Measurements from ENCODE around the gene RNF223.

The RNF223 gene

DNA sequence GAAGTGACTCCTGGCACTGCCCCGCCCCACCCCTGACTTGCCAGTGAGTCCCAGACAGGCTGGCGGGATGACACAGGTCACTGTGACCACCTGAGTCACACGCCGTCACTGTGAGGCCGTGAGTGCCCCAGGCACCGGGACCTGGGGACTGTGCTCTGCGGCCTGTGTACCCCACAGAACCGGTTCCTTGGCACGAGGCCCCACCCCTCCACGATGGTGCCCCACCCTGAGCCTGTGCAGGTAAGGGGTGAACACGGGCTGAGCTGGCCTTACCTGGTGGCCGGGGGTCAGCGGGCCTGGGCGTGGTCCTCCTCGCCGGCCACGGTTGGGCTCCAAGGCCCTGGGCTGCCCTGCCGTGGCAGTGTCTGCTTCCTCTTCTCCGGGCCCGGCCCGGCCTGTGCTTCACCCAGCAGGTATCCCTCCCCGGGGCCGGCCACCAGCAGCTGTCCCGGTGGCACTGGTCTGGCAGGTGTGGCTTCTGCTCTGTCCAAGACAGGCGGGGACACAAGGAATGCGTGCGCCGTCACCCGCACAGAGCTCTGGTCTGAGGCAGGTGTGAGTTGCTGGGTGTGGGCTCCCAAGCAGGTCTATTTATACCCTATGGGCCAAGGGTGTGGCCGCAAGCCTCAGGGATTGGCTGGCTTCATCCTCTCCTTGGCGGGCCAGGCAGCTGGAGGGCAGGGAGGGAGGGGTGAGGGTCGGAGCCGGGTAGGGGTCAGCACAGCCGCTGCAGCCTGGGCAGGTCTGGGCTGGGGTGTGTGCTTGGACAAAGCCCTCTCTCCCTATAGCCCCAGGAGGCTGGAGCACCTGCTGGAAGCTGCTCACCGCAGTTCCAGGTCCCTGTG is at the start of gene RNF223:
RNF223 (minus strand) TSS at position 564 of the 845 bp plus-strand sequence. CDS start 1,740 bp downstream, outside the sequence.
- no peak for DNase-seq

DNA sequence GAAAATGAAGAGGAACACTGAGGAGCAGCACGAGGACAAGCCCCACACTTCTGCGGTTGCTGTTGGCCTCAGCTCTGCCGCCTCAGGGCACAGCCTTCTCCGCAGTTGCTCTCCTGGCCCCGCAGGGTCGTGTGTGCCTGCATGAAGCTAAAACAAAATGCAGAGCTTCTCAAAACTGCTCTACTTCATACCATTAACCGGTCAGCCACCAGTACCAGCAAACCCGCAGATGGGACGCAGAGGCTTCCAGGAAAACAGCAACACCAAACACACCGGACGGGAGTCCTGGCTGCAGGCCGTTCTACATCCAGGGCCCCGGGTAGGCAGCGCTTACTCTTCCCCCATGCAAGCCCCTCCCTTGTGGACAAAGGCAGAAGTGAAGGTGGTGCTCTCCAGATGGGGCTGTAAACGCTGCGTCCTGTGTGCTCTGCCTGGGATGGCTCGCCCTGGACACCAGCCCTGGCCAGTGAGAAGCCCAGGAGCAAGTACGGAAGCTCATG is 48.9 kb upstream of the RNF223 start:
- DNase-seq = peak; percentile 45

DNA sequence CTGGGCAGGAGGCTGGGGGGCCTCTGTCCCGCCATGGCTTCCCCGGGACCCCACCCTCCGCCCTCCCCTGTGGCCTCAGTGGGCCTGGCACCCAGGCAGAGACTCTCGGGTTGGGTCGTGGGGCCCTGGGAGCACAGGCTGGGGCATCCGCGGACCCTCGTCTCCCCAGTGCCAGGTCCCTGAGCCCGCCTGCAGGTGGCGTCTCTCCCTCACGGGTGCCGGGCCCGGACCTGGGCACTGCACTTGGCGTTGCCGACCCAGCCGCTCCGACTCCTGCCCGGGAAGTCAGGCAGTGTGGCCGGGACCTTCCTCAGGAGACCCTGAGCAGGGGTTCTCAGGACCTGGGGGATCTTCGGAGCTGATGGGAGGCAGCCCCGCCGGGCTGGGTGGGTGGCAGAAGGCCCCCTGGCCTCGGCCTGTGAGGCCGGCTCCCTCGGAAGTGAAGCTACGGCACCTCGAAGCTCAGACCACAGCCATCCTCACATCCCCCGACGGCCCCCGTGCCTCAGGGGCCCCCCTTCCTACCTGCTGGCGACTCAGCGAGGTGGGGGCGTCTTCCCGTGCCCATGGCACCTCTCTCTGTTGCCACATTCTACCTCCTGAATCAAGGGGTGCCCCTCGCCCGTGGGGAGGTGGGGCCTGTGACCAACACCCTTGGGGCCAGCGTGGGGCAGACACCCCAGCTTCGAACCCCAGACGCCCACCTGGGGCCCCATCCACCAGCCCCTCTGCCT is 48.1 kb upstream of the RNF223 start:
- DNase-seq = peak; percentile 89

DNA sequence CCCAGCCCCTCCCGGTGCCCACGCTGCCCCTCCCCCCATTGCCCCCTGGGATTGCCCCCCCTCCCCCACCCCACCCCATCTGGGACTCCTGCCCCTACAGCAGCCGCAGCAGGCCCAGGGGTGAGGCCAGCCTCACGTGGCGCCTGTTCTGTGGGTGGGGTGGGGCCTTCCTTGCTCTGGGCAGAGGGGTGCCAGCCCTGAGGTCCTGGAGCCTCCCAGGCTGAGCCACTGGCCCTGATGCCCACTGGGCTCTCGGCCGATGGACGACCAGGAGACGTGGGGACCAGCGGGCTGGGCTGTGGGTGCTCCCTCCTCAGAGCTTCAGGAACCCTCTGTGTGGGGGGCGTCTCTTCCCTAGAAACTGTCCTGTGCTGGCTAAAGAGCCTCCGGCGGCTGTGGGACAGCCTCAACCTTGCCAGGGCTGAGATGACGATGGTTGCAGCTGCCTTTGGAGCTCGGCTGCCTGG is 47.5 kb upstream of the RNF223 start:
- DNase-seq = no peak

DNA sequence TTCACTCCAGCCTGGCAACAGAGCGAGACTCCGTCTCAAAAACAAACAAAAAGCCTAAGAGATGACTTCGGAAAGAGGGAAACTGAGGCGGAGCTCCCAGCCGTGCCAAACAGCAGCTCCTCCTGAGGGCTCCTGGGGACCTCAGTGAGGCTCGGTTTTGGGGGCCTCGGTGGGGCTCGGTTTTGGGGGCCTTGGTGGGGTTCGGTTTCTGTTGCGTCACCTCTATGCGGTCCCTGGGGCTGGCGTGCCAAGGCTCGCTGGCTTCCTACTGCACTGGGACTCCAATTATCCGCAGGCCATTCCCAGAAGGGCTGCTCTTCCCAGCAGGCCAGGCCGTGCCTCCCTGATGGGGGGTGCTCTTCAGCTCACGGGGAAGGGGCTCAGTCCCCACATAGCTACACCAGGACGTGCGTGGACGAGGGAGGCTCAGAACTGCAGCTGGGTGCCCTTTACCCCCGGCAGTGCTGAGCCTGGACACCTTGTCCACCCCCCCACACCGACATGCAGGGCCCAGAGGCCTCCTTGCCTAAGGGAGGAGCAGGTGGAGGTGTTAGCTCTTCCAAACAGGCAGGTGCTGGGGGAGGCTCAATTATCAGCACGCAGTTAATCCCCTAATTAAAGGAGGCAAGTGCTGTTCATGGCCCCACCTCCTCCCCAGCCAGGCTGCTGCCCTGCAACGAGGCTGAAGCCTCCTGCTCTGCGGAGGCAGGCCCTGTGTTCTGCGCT is 46.9 kb upstream of the RNF223 start:
- DNase-seq = no peak

DNA sequence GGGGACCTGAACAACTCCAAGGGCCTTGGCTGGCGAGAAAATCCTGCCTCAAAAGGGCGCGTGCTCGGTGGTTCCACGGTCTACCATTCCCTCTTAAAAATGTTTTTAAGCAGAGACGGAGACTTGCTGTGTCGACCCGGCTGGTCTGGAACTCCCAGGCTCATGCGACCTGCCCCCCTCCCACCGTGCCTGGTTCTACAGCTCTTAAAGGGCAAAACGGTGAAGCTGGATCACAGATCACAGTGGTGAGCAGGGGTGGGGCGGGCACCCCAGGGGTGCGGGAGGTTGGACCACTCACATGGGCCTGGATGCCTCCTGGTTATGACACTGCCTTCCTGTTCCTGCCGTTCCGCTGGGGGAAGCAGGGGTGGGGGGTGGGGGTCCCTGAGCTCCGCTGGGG is 46.0 kb upstream of the RNF223 start:
- DNase-seq = no peak

DNA sequence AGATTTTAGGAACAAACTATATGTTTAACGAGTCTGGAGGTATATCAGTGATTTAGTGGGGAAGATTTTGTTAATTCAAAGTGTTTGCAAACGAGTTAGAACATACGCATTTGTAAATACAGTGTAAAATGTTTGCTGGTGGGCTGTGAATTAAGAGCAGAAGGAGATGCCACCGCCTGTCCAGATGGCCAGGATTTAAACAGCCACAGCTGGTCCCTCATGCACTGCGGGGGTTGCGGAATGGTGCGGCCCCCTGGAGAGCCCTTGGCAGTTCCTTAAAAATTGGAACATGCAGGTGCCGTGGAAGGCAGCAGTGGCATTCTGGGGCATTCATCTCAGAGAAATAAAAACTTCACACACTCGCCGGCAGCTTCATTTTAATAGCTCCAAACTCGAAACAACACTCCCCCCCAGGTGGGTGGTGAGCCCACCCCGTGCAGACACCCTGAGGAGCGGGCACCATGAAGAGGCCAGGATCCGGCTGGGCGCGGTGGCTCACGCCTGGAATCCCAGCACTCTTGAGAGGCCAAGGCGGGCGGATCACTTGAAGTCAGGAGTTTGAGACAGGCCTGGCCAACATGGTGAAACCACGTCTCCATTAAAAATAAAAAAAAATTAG is 45.3 kb upstream of the RNF223 start:
- DNase-seq = no peak

DNA sequence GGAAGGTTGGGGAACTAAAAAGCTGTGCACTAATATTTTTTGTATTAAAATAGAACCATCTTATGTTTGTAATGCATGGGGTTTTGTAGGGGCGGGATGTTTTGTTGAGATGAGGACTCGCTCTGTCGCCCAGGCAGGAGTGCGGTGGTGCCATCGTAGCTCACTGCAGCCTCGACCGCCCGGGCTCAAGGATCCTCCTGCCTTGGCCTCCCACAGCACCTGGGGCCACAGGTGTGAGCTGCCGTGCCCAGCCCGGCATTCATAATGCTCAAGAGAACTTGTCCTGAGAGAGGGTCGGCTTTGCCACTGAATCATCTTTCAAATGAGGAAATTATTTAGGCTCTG is 44.7 kb upstream of the RNF223 start:
- no peak for DNase-seq

DNA sequence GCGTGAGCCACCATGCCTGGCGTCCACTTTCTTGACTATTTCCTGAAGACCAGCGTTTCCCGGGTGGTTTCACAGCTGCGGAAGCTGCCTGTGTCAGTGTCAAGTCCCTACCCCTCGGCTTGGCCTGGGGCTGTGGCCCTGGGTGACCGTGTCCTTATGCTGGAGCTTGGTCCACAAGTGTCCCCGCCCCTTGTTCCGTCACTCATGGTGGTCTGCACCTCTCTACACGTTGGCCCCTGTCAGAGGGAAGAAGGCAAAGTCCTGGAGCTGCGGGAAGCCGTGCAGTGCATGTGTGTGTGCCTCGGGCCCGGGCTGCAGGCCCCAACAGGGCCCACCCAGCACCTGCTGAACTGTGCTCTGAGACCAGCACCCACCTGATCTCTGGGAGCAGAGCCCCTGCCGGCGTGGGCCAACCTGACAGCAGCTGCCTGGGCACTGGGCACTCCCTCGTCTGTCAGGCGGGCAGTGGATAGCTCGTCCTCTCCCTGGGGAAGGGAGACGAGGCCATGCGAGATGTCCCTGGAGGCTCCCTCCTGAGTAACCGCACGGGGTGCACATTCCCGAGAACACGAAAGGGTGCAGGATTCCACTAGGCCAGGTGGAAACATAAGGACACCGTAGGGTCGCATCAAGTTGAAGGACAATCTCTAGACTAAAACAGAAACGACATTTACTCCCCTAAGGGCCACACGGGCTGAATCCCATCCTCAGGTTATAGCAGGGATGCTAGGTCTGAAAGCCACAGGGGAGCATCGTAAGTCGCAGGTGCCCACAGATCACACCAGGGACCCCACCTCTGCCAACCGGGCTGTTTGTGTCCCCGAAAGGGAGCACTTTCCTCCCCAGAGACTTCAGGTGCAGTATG is 44.1 kb upstream of the RNF223 start:
- DNase-seq = peak; percentile 2

DNA sequence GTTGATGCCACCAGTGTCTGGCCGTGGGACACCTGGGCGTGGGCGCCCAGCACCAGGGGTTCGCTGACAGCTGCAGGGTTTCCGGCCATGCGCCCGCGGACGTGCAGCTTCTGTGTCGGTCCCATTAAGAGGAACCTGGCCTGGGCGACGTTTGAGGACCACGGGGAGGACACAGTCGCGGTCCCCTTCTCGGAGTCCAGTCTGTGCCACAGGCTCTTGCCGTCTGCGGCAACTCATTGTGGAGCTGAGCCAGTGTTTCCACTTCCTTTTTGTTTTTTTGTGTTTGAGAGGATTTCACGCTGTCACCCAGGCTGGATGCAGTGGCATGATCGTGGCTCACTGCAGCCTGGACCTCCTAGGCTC is 43.3 kb upstream of the RNF223 start:
- no peak for DNase-seq

DNA sequence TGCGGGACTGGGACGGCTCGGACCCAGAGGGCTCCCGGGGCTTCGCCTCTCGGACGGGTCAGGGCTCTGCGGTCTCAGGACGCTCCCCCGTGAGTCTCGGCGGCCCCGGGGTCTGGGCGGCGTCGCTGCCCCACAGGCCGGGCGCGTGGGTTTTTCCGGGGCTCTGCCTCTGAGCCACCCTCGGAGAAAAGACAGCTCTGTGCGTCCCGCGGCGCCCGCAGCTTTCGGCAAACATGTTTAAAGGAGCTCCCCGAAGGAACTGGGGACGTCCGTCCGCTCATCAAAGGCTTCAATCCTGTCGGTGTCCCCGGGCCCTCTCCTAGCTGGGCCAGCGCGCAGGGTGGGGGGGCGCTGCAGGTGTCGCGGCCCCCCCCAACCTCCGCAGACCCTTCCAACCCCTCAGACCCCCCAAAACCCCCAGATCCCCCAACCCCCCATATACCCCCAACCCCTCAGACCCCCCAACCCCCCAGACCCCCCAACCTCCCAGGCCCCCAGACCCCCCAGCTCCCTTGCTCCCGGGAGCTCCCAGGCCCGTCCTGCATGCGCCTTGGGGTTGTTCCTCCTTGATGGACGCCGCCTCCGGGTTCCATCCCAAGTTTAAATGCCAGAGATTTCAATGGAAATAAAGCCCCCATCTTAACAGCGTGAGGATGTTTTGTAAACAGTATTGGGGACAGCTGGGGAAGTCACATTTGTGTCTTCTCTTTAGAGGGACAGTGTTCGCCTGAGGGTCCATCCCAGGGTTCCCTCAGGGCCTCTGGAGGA is 42.8 kb upstream of the RNF223 start:
- peak; percentile 10 for DNase-seq

DNA sequence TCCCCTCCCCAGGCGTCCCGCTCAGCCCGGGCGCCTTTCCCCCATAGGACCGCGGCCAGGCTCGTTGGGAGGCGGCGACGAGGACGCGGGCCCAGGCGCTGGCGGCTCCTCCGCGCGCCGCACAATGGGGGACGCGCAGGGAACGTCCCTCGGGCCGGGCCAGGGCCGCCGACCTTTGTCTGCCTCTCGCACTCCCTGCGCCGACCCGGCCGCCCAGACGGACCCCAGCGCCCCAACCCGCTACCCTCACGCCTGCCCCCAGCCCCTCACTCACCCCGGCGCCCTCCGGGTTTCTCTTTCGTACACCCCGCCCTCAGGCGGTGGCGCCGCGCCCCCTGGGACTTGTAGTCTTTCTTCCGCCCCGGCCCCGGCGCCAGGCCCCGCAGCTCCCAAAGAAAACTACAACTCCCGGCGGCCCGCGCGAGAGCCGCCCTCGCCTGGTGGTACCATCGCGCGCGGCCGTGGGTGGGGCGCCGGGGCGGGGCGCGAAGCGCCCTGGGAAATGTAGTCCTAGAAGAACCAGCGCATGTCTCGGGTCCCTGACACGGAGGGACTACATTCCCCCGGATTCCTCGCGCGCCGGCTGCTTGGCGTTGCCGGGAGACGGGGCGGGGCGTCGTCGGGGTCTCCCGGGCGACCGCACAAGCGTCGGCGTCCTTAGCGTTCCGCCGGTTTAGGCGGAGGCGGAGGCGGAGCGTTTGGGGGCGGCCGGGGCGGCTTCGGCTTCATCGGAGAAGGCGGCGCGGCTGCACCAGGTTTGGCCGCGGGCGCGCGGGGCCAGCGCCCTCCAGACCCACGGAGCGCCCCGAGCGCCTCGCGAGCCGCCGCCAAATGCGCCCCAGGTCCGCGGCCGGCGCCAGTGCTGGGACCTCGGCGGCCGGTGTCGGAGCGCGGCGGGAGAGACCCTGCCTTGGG is 41.9 kb upstream of the RNF223 start, which contains the start of gene C1orf159:
C1orf159 (minus strand) TSS at position 304 of the 915 bp plus-strand sequence. CDS start 24,546 bp downstream, outside the sequence.
- DNase-seq = peak; percentile 99

DNA sequence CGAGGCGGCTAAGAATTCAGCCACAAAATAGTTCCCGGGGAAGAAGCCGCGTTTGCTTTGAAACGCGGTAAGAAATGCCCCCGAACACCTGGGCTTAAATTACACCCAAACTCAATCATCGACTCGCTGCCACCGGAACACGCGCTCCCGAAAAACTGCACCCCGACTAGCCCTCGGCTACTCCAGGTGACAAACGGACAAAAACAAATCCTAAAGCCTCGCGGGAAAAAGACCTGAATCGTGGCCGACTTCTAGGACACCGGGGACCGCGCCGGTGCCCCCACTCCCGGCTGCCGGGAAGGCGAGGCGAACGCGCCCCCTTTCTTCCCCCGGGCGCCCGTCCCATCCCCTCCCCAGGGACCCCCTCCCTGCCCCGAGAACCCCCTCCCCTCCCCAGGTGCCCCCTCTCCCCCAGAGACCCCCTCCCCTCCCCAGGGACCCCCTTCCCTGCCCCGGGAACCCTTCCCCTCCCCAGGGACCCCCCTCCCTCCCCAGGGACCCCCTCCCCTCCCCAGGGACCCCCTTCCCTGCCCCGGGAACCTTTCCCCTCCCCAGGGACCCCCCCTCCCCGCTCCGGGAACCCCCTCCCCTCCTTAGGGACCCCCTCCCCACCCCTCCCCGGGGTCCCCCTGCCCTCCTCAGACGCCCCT is 41.2 kb upstream of the RNF223 start:
- peak; percentile 33 for DNase-seq

DNA sequence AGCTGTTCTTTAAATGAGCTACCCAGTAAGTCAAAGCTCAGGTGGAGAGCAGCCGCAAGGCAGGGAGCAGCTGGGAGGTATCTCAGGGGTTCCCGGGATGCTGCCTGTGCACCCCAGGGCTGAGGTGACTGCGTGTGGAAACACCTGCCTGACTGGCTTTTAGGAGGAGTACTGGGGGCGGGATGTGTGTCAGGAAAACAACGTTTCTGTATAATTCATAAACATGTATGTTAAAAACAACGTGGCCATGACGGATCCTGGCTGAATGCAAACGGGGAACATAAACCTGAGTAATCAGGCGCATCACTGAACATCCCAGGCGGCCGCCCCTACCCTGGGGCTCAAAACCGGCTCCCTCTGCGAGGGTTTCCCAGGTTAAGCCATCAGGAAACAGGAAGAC is 40.3 kb upstream of the RNF223 start:
- no peak for DNase-seq

DNA sequence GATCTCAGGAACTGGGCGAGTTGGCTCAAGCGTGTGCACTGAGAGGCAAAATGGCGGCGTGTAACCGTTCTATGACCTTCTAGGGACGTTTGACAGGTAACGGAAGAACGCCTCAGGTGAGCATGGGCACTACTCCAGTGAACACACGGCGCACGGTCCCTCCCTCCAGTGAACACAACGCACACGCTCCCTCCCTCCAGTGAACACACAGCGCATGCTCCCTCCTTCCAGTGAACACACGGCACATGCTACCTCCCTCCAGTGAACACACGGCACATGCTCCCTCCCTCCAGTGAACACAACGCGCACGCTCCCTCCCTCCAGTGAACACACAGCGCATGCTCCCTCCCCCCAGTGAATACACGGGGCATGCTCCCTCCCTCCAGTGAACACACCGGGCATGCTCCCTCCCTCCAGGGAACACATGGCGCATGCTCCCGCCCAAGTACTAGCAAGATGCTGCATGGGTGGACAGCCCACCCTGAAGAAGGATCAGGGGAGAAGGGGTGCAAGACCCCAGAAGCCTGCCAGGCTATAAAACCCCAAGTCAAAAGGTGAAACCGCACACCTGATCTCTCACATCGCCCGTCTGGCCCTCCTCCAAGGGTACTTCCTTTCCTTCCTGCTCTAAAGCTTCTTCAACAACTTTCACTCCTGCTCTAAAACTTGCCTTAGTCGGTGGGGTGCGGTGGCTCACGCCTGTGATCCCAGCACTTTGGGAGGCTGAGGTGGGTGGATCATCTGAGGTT is 38.3 kb upstream of the RNF223 start:
- DNase-seq = no peak

DNA sequence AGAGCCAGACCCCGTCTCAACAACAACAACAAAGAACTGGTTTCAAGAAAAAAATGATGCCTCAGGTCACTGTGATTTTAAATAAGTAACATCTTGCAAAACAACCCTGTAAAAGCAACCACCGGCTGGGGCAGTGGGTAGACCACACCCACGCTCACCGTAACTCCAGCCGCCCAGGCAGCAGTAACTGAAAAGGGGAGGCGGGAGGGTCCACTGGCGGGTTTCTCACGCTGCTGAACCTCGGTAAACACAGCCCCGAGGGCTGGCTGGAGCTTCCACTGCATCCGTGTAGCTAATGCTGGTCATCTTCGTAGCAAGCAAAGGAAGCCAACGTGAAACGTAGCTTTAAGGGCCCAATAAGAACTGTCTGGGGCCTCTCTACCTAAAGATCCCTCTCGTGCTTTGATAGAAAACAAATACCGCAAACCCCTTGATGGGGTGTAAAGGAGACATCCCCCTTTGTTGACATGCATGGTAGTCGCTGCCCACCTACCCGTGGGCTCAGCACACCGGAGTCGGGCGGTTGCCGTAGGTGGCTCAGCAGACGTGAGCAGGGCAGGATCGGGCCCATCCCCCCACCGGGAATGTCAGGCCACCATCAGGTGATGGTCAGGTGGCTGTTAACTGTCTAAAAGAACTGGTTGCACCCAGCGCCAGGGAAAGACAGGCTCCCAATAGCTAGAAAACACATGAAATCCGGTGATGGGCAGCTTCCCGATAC is 37.6 kb upstream of the RNF223 start:
- DNase-seq = no peak

DNA sequence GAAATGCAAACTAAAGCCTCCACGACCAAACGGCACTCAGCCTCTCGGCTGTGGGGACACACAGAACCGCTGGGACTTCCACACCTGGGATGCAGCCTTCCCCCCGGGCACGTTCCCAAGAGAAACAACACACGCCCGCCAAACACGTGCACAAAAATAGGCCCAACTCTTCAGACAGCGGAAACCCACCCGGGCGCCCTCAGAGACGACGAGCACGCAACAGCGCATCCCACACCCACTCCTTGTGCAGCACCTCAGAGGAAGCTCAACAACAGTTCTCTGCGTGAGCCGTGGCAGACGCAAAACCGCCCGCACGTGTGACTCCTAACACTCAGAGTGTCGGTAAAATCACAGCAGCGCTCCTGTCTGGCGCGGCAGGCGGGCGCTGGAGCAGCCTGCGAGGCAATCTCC is 36.5 kb upstream of the RNF223 start:
- no peak for DNase-seq

DNA sequence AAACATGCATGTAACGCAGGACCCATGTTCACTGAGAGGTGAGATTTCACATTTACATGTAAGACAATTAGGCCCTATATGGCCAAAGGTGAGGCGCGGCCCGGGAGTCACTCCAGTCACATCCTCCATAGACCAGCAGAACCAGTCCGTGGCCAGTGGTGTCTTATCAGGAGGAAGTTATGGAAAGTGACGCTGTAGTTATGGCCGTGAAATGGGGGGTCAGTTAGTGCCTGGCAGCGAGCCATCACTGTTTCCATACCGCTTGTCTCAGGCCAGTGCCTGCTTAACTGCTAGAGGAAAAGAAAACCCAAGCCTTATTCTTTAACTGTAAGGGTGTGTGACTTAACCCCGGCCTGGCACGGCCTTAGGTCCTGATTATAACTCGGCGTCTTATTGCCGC is 35.6 kb upstream of the RNF223 start:
- no peak for DNase-seq
